ENCODE measurements around the gene FOXL2.
A peak's percentile ranks its signal among the peaks of the same experiment; 100 is the strongest.

Gene FOXL2

DNA sequence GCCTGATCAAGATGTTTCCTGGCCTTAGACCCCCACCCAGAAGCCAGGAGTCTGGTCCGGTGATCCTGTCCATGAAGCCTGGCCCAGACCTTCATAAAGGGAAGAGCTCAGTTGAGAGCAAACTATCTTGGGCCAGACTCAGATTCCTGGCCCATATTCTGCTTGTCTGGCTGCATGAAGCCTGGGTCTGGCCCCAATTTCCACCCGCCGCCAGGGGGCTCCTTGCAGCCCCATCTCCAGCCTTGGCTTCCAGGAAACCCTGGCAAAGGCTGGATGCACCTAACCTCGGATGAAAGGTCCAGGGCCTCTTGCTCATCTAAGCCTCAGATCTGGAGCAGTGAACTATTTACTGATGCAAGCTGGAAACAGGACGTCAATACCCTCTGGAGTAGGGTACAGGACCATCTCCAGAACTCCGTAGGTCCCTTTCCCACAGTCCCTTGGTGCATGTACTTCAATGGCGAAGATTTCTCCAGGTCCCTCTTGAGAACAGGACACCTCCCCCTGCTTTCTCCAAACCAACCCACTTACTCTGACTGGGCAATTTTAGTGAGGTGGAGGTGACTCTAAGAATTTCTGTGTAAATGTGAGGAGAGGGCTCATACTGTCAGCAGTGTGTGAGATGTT, 5.6 kb downstream of the FOXL2 start:
- H3K9me3 ChIP-seq (ENCODE audit: control insufficient read depth, insufficient read depth, low read length): no peaks in the 10 kb centered on the region
- no peaks in the 10 kb centered on the region; the same call in 1 of the 2 replicates for H3K4me1 ChIP-seq (ENCODE audit: insufficient read depth, low read length)
- H3K36me3 ChIP-seq (ENCODE audit: insufficient read depth, low read length): no peaks in the 10 kb centered on the region
- no peak overlapping the region for H3K9ac ChIP-seq (ENCODE audit: low read depth, low read length)

DNA sequence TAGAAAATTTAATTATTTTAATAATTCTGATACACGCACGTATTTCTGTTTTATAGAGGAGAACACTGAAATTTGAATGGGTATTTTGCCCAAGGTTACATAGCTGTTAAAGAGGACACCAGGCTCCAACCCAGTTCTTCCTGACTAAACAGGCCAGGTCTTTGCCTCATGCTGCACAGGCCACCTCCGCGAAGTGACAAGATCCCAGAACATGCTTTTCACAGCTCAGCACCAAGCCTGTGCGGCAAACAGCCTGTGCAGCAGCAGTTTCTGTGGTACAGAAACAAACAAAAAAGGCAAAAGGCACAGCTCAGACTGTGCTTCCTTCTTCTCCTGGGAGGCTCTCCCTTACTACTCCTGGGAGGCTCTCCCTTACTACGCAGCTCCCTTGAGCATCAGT, 6.5 kb downstream of the FOXL2 start:
- Histone ChIP-seq H3K4me1 (ENCODE audit: insufficient read depth, low read length) (no peaks in the 10 kb centered on the region; the same call in 1 of the 2 replicates), H3K9ac (ENCODE audit: low read depth, low read length) (no peak overlapping the region), H3K9me3 (ENCODE audit: control insufficient read depth, insufficient read depth, low read length) (no peaks in the 10 kb centered on the region), H3K36me3 (ENCODE audit: insufficient read depth, low read length) (no peaks in the 10 kb centered on the region)

DNA sequence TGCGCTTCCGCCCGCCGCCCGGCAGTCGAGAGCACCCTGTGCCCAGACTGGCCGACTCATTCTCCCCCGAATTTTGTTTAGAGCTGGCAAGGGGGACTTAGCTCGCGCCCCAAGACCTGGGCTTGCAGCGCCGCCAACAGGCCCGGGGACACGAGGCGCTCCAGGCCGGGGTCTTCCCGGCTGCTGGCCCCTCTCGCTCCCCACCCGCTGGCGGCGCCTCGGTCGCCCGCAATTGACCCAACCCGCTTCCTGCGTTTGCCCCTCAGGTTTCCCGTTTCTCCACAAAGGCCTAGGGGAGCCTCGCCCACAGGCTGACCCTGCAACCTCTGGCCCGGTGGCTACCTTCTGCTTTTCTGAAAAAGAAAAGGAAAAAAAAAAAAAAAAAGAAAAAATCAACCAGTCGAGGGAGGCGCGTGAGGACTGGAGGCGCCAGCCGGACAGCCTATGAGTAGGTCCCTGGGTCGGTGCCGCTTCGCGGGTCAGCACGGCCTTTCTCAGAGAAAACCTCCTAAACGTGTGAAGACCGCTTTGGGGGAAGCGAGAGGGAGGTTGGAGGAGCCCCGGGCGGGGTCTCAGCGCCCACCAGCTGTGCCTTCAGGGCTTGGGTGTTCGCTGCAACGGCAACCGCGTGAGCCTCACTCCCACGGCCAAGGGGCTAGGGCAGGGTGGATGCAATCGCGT, 7.2 kb downstream of the FOXL2 start:
- H3K36me3 ChIP-seq (ENCODE audit: insufficient read depth, low read length): no peaks in the 10 kb centered on the region
- peak overlapping the region; percentile 58; the same call in 1 of the 2 replicates for H3K9ac ChIP-seq (ENCODE audit: low read depth, low read length)
- no peaks in the 10 kb centered on the region for H3K9me3 ChIP-seq (ENCODE audit: control insufficient read depth, insufficient read depth, low read length)
- no peaks in the 10 kb centered on the region; the same call in 1 of the 2 replicates for H3K4me1 ChIP-seq (ENCODE audit: insufficient read depth, low read length)

- Histone ChIP-seq H3K4me1 (ENCODE audit: insufficient read depth, low read length) (no peaks in the 10 kb centered on the region; the same call in 1 of the 2 replicates), H3K36me3 (ENCODE audit: insufficient read depth, low read length) (no peaks in the 10 kb centered on the region), H3K9me3 (ENCODE audit: control insufficient read depth, insufficient read depth, low read length) (no peaks in the 10 kb centered on the region), H3K9ac (ENCODE audit: low read depth, low read length) (peak overlapping the region; percentile 58; the same call in 1 of the 2 replicates)
Observed at GRCh38 chr3:138938877-138939560, 7.9 kb downstream of the FOXL2 start.

GRCh38 chr3:138938056-138938876, 8.7 kb downstream of the FOXL2 start:
- Histone ChIP-seq H3K36me3 (ENCODE audit: insufficient read depth, low read length) (no peaks in the 10 kb centered on the region), H3K4me1 (ENCODE audit: insufficient read depth, low read length) (no peaks in the 10 kb centered on the region; the same call in 1 of the 2 replicates), H3K9me3 (ENCODE audit: control insufficient read depth, insufficient read depth, low read length) (no peaks in the 10 kb centered on the region), H3K9ac (ENCODE audit: low read depth, low read length) (peak overlapping the region; percentile 58; the same call in 1 of the 2 replicates)

DNA sequence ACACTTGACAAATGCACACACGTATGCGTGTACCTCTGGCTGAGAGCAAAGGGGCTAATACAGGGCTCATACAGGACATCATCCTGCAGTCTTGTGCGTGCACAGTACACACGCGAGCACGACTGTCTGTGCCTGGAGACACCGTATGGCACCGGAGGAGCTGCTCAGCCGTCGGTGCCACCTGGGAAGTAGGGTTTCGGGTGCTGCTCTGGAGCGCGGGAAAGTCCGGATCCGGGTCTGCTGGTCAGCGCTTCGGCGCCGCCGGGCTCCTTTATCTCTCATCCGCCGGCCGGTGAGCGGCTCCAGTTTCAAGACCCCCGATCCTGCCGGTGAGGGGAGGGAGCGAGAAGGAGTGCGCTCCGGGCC, 9.3 kb downstream of the FOXL2 start:
- no peaks in the 10 kb centered on the region for H3K9me3 ChIP-seq (ENCODE audit: control insufficient read depth, insufficient read depth, low read length)

GRCh38 chr3:138936741-138937689, 9.9 kb downstream of the FOXL2 start:
- Histone ChIP-seq H3K4me1 (ENCODE audit: insufficient read depth, low read length) (no peaks in the 10 kb centered on the region; the same call in 1 of the 2 replicates), H3K9ac (ENCODE audit: low read depth, low read length) (peak overlapping the region; percentile 67; the same call in 1 of the 2 replicates), H3K9me3 (ENCODE audit: control insufficient read depth, insufficient read depth, low read length) (no peaks in the 10 kb centered on the region), H3K36me3 (ENCODE audit: insufficient read depth, low read length) (no peaks in the 10 kb centered on the region)

More for the DNA sequence above, 9.3 kb downstream of the FOXL2 start:
- Histone ChIP-seq H3K4me1 (ENCODE audit: insufficient read depth, low read length) (no peaks in the 10 kb centered on the region; the same call in 1 of the 2 replicates), H3K36me3 (ENCODE audit: insufficient read depth, low read length) (no peaks in the 10 kb centered on the region), H3K9ac (ENCODE audit: low read depth, low read length) (peak overlapping the region; percentile 58; the same call in 1 of the 2 replicates)

DNA sequence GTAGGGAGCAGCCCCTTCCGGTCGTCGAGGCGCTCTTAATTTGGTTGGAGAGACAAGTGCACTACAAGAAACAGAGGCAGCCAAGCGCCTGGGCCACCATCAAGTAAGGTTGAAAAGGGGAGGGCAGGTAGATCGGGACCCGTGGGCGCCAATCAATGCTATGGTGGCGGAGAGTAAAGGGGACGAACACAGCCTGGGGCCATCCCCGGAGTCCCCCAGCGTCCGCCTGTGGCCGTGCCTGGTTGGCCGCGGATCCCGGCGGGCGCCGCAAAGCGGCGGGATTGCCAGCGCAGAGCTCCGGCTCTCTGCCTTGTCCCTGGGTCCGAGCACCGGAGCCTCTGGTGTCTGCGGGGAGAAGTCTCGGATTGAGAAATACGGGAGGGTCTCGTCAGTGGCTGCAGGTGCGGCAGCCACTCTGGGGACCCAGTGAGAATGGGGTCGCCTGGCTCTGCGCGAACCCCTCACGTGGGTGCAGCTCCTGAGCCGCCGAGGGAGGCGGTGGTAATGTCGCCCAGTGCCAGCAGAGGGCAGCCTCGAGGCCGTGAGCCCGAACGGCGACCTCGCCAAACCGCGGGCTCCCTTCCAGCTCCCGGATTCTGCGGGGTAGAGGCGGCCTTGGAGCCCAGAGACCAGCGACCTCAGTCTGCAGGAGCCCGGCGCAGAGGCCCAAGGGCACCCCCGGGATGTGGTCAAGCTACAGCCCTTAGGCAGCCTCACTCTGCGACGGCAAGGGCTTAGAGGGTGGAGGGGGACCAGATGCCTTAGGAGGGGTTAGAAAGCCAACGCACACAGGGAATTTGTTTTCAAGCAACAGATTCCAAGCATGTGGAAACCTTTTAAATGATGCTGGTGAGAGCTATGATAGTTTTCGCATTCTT, 10.8 kb downstream of the FOXL2 start:
- Histone ChIP-seq H3K9ac (ENCODE audit: low read depth, low read length) (peak overlapping the region; percentile 67), H3K36me3 (ENCODE audit: insufficient read depth, low read length) (no peaks in the 10 kb centered on the region), H3K9me3 (ENCODE audit: control insufficient read depth, insufficient read depth, low read length) (no peaks in the 10 kb centered on the region), H3K4me1 (ENCODE audit: insufficient read depth, low read length) (no peaks in the 10 kb centered on the region; the same call in 1 of the 2 replicates)

DNA sequence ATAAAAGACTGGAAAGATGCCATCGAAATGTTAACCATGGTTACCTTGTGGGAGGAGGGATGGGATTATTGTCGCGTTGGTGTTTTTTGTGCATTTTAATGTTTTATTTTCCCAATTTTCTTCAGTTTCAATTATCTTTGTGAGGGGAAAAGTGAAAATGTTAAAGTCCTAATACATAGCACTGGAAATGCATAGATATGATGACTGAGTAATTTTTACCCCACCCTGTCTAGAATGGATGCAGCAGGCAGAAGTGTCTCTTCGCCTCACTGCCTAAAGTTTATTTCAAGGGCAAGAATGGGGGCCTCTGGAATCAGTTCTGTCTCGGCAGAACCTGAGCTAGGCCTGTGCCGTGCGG, 11.5 kb downstream of the FOXL2 start:
- Histone ChIP-seq H3K9ac (ENCODE audit: low read depth, low read length) (peak overlapping the region; percentile 67; the same call in 1 of the 2 replicates), H3K36me3 (ENCODE audit: insufficient read depth, low read length) (no peaks in the 10 kb centered on the region), H3K4me1 (ENCODE audit: insufficient read depth, low read length) (no peaks in the 10 kb centered on the region; the same call in 1 of the 2 replicates), H3K9me3 (ENCODE audit: control insufficient read depth, insufficient read depth, low read length) (no peaks in the 10 kb centered on the region)

DNA sequence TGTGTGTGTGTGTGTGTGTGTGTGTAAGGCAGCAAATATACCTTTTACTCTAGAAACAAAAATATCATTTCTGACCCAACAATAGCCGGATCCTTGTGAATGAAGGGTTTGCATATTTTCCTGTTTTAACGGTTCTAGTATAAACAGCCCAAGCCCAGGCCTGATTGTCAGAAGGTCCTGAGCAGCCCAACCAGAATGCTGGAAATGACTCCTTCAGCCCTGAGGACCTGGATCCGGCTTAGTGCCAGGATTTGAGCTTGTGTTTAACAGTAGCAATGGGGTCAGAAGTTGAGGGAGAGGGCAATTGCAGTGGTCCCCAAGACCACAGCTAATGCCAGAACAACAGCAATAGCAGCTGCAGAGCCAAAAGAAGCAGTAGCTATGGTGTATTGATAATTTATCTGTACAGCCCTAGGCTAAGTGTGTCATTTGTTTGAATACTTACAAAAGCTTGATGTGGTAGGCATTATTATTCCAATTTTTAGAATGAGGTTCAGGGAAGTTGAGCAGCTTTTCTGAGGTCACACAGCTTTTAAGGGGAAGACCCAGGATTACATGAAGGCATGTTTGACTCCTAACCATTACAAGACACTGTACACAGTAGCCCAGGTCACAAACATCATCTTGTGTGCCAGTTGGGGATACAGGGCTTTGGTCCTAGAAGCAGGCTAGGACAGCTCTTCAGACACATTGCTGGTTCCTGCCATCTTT, 12.8 kb downstream of the FOXL2 start:
- Histone ChIP-seq H3K9me3 (ENCODE audit: control insufficient read depth, insufficient read depth, low read length) (no peaks in the 10 kb centered on the region), H3K4me1 (ENCODE audit: insufficient read depth, low read length) (no peaks in the 10 kb centered on the region; the same call in 1 of the 2 replicates), H3K36me3 (ENCODE audit: insufficient read depth, low read length) (no peaks in the 10 kb centered on the region), H3K9ac (ENCODE audit: low read depth, low read length) (no peak overlapping the region)

DNA sequence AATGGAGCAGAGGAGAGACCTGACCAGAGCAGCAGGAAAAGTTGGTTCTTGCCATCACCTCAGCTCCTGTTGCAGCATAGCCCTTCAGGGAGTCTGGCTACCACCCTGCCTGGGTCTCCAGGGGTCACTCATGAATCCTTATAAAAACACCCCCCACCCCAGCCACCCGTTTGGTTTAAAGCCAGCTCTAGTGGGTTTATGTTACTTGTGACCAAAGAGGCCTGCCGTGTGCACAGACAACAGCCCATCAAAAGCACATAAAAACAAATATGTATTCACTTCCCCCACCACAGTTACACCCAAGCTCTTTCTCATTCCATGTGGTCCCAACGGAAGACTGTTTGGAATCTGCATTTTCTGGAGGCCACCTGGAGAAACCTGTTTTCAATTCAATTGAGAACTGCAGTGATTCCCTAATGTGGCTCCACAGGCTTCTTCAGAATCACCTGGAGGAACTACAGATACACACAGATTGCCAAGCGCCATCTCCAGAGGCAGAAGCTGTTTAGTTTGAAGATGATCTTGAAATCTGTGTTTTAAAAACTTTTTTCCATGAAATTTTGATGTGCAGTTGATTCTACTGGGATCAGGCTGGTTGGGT, 13.8 kb downstream of the FOXL2 start:
- H3K9me3 ChIP-seq (ENCODE audit: control insufficient read depth, insufficient read depth, low read length): no peaks in the 10 kb centered on the region

More for the DNA sequence above, 13.8 kb downstream of the FOXL2 start:
- H3K9ac ChIP-seq (ENCODE audit: low read depth, low read length): no peak overlapping the region
- H3K4me1 ChIP-seq (ENCODE audit: insufficient read depth, low read length): no peaks in the 10 kb centered on the region; the same call in 1 of the 2 replicates
- H3K36me3 ChIP-seq (ENCODE audit: insufficient read depth, low read length): no peaks in the 10 kb centered on the region
